Measurements from ENCODE around the gene ZC3H18.

Gene ZC3H18

DNA sequence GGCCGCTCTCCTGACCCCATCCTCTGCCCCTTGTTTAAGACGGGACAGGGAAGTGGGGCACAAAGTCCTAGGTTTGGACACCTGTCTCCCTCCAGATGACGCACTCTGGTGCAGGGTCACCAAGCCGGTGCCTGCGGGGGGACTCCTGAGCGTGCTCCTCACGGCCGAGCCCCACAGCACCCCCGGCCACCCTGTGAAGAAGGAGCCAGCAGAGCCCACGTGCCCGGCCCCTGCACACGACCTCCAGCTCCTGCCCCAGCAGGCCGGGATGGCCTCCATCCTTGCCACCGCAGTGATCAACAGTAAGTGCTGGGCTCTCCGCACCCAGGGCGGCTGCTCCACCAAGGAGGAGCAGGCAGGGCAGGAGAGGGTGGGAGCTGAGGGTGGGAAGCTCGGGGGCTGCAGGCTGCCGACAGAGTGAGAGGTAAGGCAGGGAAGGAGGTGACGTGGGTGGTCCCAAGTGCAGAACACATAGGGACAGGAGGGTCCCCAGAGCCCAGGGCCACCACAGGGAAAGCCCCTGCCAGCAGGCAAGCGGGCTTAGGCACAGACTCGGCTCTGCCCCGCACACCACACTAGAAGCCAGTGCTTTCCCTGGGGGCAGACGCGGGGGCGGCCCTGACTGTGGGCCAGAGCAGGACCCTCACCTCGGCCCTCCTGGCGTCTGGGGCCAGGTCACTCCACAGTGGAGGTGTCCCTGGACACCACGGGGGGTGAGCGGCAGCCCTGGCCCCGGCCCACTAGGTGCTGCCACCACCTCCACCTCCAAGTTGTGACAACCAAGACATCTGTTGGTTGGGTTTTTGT is 42.1 kb upstream of the ZC3H18 start:
- H3K4me3 ChIP-seq (ENCODE audit: low read depth, low read length), result no peak overlapping the region
- TF ChIP-seq MYC (IDR thresholded peaks at IDR 0.05; ENCODE audit: low read depth, low read length) (no peak), POLR2A (IDR thresholded peaks at IDR 0.05; ENCODE audit: extremely low read depth, insufficient read length) (no peak)
- TF ChIP-seq, protein P1, sequence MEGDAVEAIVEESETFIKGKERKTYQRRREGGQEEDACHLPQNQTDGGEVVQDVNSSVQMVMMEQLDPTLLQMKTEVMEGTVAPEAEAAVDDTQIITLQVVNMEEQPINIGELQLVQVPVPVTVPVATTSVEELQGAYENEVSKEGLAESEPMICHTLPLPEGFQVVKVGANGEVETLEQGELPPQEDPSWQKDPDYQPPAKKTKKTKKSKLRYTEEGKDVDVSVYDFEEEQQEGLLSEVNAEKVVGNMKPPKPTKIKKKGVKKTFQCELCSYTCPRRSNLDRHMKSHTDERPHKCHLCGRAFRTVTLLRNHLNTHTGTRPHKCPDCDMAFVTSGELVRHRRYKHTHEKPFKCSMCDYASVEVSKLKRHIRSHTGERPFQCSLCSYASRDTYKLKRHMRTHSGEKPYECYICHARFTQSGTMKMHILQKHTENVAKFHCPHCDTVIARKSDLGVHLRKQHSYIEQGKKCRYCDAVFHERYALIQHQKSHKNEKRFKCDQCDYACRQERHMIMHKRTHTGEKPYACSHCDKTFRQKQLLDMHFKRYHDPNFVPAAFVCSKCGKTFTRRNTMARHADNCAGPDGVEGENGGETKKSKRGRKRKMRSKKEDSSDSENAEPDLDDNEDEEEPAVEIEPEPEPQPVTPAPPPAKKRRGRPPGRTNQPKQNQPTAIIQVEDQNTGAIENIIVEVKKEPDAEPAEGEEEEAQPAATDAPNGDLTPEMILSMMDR (IDR thresholded peaks at IDR 0.05; ENCODE audit: low read depth, low read length), result no peak
- TF ChIP-seq, protein P2, sequence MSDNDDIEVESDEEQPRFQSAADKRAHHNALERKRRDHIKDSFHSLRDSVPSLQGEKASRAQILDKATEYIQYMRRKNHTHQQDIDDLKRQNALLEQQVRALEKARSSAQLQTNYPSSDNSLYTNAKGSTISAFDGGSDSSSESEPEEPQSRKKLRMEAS (IDR thresholded peaks at IDR 0.05; ENCODE audit: low read depth, low read length), result no peak
- DNase-seq (ENCODE audit: low read depth), result no peak

DNA sequence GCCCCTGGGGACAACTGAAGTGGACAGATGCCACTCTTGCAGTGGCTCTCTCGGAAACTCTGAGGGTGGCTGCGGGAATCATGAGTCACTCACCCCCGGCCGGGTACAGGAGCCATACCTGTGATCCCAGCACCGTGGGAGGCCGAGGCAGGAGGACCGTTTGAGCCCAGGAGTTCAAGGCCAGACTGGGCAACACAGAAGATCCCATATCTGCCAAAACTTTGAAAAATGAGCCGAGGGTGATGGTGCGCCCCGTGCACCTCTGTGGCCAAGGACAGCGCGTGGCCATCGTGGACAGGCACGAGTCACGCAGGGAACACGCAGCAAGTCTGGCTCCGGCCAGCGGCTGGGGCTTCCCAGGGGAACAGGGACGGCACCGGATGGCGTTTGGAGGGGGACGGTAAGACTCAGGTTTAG is 41.3 kb upstream of the ZC3H18 start:
- TF ChIP-seq, protein P2 (IDR thresholded peaks at IDR 0.05; ENCODE audit: low read depth, low read length), result no peak
- TF ChIP-seq, protein P1 (IDR thresholded peaks at IDR 0.05; ENCODE audit: low read depth, low read length), result no peak
- TF ChIP-seq MYC (IDR thresholded peaks at IDR 0.05; ENCODE audit: low read depth, low read length) (no peak), POLR2A (IDR thresholded peaks at IDR 0.05; ENCODE audit: extremely low read depth, insufficient read length) (no peak)
- no peak for DNase-seq (ENCODE audit: low read depth)
- no peak overlapping the region for H3K4me3 ChIP-seq (ENCODE audit: low read depth, low read length)

DNA sequence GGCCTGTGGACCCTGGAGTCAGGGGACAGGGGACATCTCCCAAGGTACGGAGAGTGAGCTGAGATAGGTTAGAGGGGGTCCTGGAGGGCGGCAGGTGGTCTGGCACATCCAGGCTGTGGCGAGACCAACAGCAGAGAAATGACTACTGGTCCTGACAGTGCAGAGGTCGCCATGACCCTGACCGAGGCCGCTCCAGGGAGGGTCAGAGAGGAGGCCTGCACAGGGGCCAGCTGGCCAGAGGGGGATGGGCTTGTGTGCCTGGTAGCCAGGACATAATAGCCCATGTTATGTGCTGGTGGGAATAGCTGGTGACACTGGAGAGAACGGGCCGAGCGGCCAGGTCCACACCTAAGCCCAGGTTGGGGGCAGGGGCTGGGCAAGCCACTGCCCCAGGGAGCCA is 40.6 kb upstream of the ZC3H18 start:
- TF ChIP-seq, protein P1 (IDR thresholded peaks at IDR 0.05; ENCODE audit: low read depth, low read length), result no peak
- no peak for TF ChIP-seq MYC (IDR thresholded peaks at IDR 0.05; ENCODE audit: low read depth, low read length)
- TF ChIP-seq, protein P2 (IDR thresholded peaks at IDR 0.05; ENCODE audit: low read depth, low read length), result no peak
- TF ChIP-seq POLR2A (IDR thresholded peaks at IDR 0.05; ENCODE audit: extremely low read depth, insufficient read length), result no peak
- no peak for DNase-seq (ENCODE audit: low read depth)
- H3K4me3 ChIP-seq (ENCODE audit: low read depth, low read length), result no peak overlapping the region

DNA sequence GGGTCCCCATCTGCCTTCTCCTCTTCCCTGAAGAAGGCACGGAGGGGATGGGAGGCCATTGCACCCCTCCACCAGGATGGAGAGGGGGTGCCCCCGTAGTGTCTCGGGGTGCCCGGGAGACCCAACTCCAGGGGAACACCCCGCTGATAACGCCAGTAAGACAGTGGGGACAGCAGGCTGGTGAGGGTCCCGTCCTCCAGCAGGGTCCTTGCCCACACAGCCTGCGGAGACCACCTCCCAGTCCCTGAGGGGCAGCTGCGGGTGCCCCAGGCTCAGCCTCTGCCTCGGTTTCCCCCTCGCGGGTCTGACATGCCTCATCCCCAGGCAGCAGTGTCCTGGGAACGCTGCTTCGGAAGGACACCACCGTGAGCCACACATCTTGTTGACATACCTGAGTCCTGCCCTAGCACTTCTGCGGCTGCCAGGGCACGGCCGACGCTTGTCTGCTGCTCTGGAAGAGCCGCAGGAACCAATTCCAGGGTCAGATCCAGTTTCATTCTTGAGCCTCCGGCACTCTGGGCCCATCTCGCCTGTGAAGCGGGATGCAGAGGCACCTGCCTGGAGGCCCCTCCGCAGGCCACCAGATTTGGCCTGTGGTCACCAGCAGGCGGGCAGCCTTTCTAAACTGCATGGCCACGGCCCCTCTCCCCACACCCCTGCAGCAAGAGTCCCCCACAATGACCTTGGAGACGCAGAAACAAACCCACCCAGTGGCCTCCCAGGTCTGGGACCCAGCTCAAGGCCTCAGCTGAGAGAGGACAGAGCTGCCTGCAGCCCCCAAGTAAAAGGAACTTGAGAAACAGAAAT is 39.9 kb upstream of the ZC3H18 start:
- no peak overlapping the region for H3K4me3 ChIP-seq (ENCODE audit: low read depth, low read length)
- TF ChIP-seq, protein P1 (IDR thresholded peaks at IDR 0.05; ENCODE audit: low read depth, low read length), result no peak
- TF ChIP-seq MYC (IDR thresholded peaks at IDR 0.05; ENCODE audit: low read depth, low read length) (no peak), POLR2A (IDR thresholded peaks at IDR 0.05; ENCODE audit: extremely low read depth, insufficient read length) (no peak)
- TF ChIP-seq, protein P2 (IDR thresholded peaks at IDR 0.05; ENCODE audit: low read depth, low read length), result no peak
- DNase-seq (ENCODE audit: low read depth), result no peak

DNA sequence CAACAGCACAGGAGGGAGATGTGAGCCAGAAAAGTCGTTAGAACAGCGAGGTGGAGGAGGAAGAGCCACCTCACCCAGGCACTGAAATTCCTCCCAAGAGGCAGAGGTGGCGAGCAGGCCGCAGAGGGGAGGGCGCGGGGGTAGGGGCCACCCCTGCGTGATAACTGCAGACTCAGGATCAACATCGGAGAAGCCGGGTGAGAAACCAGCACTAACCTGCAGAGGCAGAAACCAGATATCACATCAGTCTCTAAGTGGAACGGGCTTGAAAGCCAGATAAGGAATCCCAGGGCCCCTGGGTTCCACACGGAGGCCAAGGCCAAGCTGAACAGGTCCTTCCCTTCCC is 39.4 kb upstream of the ZC3H18 start:
- no peak overlapping the region for H3K4me3 ChIP-seq (ENCODE audit: low read depth, low read length)
- DNase-seq (ENCODE audit: low read depth), result peak; percentile 97
- no peak; the same call in 1 of the 2 replicates for TF ChIP-seq MYC (IDR thresholded peaks at IDR 0.05; ENCODE audit: low read depth, low read length)
- TF ChIP-seq, protein P1 (IDR thresholded peaks at IDR 0.05; ENCODE audit: low read depth, low read length), result no peak
- no peak for TF ChIP-seq POLR2A (IDR thresholded peaks at IDR 0.05; ENCODE audit: extremely low read depth, insufficient read length)
- TF ChIP-seq, protein P2 (IDR thresholded peaks at IDR 0.05; ENCODE audit: low read depth, low read length), result no peak; the same call in 1 of the 2 replicates

All from NB4 (cell line).